Astrocyte (in vitro differentiated cells and primary cell): ENCODE measurements around the gene ALG5.

Experiments
- EZH2 ChIP-seq: IDR thresholded peaks from 2 replicates; pipeline ENCODE4 v1.6.1; 2012; ENCODE audit warnings: mild to moderate bottlenecking, low read length, inconsistent platforms; ENCODE audit not compliant: insufficient read depth
- TF ChIP-seq, protein P1 (sequence below): IDR thresholded peaks from 2 replicates; pipeline ENCODE4 v1.5.1; 2011; ENCODE audit warnings: low read depth, mild to moderate bottlenecking, inconsistent platforms, low read length, moderate library complexity; ENCODE audit not compliant: insufficient read depth

DNA sequence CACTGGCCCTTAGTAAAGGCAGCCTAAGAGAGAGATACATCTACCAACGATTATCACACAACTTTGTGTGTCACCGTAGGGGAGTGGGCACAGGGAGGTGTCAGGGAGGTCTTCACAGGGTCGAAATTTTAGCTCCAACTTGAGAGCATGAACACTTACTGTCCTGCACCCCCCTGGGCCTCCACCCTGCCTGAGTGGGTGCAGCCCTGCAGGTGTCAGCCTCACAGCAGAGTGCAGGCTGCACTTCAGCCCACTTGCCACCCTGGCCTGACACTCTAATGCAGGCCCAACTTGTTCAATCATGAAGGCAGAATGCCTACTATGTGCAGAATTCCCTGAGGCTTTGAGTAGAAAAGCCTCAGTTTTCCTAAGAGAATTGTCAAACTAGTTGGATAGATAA is 75.1 kb downstream of the ALG5 start:
- TF ChIP-seq, protein P1, sequence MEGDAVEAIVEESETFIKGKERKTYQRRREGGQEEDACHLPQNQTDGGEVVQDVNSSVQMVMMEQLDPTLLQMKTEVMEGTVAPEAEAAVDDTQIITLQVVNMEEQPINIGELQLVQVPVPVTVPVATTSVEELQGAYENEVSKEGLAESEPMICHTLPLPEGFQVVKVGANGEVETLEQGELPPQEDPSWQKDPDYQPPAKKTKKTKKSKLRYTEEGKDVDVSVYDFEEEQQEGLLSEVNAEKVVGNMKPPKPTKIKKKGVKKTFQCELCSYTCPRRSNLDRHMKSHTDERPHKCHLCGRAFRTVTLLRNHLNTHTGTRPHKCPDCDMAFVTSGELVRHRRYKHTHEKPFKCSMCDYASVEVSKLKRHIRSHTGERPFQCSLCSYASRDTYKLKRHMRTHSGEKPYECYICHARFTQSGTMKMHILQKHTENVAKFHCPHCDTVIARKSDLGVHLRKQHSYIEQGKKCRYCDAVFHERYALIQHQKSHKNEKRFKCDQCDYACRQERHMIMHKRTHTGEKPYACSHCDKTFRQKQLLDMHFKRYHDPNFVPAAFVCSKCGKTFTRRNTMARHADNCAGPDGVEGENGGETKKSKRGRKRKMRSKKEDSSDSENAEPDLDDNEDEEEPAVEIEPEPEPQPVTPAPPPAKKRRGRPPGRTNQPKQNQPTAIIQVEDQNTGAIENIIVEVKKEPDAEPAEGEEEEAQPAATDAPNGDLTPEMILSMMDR, result no peak
- no peak for TF ChIP-seq EZH2
